Muscle layer of colon (tissue), 2 donors: Measurements from ENCODE around the gene TUBB2A.
"Not testable (repeated sequence)": the region's sequence is repeated elsewhere in the genome, so short reads cannot be mapped to it uniquely, and the experiment has no call there.

ENCODE experiments used
- H3K27ac ChIP-seq: one replicate; pipeline ENCODE4 v1.7.0; 2013; ENCODE audit warnings: low read depth, mild to moderate bottlenecking, low read length, moderate library complexity
- H3K27me3 ChIP-seq, 2 donors: one replicate each; pipeline ENCODE4 v1.7.0; 2013; ENCODE audit warnings: low read length in 2 of 2, mild to moderate bottlenecking in 2 of 2; ENCODE audit not compliant: insufficient read depth in 2 of 2, control insufficient read depth in 1 of 2
- H3K36me3 ChIP-seq: one replicate; pipeline ENCODE4 v1.7.0; 2013; ENCODE audit warnings: mild to moderate bottlenecking, low read length; ENCODE audit not compliant: insufficient read depth
- H3K4me1 ChIP-seq: one replicate; pipeline ENCODE4 v1.7.0; 2013; ENCODE audit warnings: mild to moderate bottlenecking, low read length; ENCODE audit not compliant: insufficient read depth
- H3K4me3 ChIP-seq, 2 donors: one replicate each; pipeline ENCODE4 v1.7.0; 2013; ENCODE audit warnings: low read length in 2 of 2, low read depth in 1 of 2, mild to moderate bottlenecking in 1 of 2, moderate library complexity in 1 of 2
- H3K9ac ChIP-seq: one replicate; pipeline ENCODE4 v1.7.0; 2013; ENCODE audit warnings: low read length
- H3K9me3 ChIP-seq: one replicate; pipeline ENCODE4 v1.7.0; 2013; ENCODE audit warnings: mild to moderate bottlenecking, low read length
- donor health status: abdominal sarcoma.
- donor health status: Adenocarcinoma of cecum.

The TUBB2A gene

GRCh38 chr6:3195420-3195694, 38.0 kb upstream of the TUBB2A start:
- H3K4me1 ChIP-seq, result peaks cover 5% of the 10 kb centered on the region
- H3K9me3 ChIP-seq, result no peaks in the 10 kb centered on the region
- no peak overlapping the region for H3K4me3 ChIP-seq
- H3K27ac ChIP-seq, result no peak overlapping the region
- no peaks in the 10 kb centered on the region for H3K36me3 ChIP-seq
- H3K9ac ChIP-seq, result no peak overlapping the region
- H3K27me3 ChIP-seq, result no peaks in the 10 kb centered on the region

GRCh38 chr6:3194535-3195419, 37.4 kb upstream of the TUBB2A start:
- H3K4me1 ChIP-seq, result peaks cover 5% of the 10 kb centered on the region
- H3K9ac ChIP-seq, result no peak overlapping the region
- H3K9me3 ChIP-seq, result no peaks in the 10 kb centered on the region
- H3K27ac ChIP-seq, result no peak overlapping the region
- H3K27me3 ChIP-seq, result no peaks in the 10 kb centered on the region
- no peaks in the 10 kb centered on the region for H3K36me3 ChIP-seq
- no peak overlapping the region for H3K4me3 ChIP-seq

- Histone ChIP-seq H3K4me3 (no peak overlapping the region), H3K9ac (no peak overlapping the region), H3K36me3 (no peaks in the 10 kb centered on the region), H3K27me3 (no peaks in the 10 kb centered on the region), H3K4me1 (peaks cover 5% of the 10 kb centered on the region), H3K27ac (no peak overlapping the region), H3K9me3 (no peaks in the 10 kb centered on the region)
Measured at GRCh38 chr6:3193102-3193849, 35.9 kb upstream of the TUBB2A start.

GRCh38 chr6:3190779-3191178, 33.4 kb upstream of the TUBB2A start:
- no peak overlapping the region for H3K27ac ChIP-seq
- H3K9me3 ChIP-seq, result no peaks in the 10 kb centered on the region
- no peaks in the 10 kb centered on the region for H3K36me3 ChIP-seq
- H3K9ac ChIP-seq, result no peak overlapping the region
- no peaks in the 10 kb centered on the region for H3K27me3 ChIP-seq
- peaks cover 5% of the 10 kb centered on the region for H3K4me1 ChIP-seq
- no peak overlapping the region for H3K4me3 ChIP-seq

GRCh38 chr6:3190056-3190455, 32.7 kb upstream of the TUBB2A start:
- no peak overlapping the region for H3K4me3 ChIP-seq

GRCh38 chr6:3189192-3189591, 31.8 kb upstream of the TUBB2A start:
- not testable (repeated sequence) for H3K9me3 ChIP-seq, H3K9ac ChIP-seq, H3K4me3 ChIP-seq, H3K27ac ChIP-seq, H3K36me3 ChIP-seq, H3K4me1 ChIP-seq, H3K27me3 ChIP-seq

More at GRCh38 chr6:3190056-3190455, 32.7 kb upstream of the TUBB2A start:
- peaks cover 2% of the 10 kb centered on the region for H3K4me1 ChIP-seq
- no peak overlapping the region for H3K9ac ChIP-seq
- no peak overlapping the region for H3K27ac ChIP-seq
- H3K27me3 ChIP-seq, result no peaks in the 10 kb centered on the region
- H3K36me3 ChIP-seq, result no peaks in the 10 kb centered on the region
- H3K9me3 ChIP-seq, result no peaks in the 10 kb centered on the region

GRCh38 chr6:3188262-3188661, 30.9 kb upstream of the TUBB2A start:
- Histone ChIP-seq H3K4me1 (no peaks in the 10 kb centered on the region), H3K36me3 (no peaks in the 10 kb centered on the region), H3K9ac (no peak overlapping the region), H3K4me3 (no peak overlapping the region), H3K27ac (no peak overlapping the region), H3K27me3 (no peaks in the 10 kb centered on the region), H3K9me3 (no peaks in the 10 kb centered on the region)

GRCh38 chr6:3186974-3187382, 29.6 kb upstream of the TUBB2A start:
- Histone ChIP-seq H3K36me3 (no peaks in the 10 kb centered on the region), H3K9me3 (no peaks in the 10 kb centered on the region), H3K4me1 (no peaks in the 10 kb centered on the region), H3K9ac (no peak overlapping the region), H3K4me3 (no peak overlapping the region), H3K27ac (no peak overlapping the region), H3K27me3 (no peaks in the 10 kb centered on the region)

- H3K36me3 ChIP-seq, result no peaks in the 10 kb centered on the region
- H3K27me3 ChIP-seq, result no peaks in the 10 kb centered on the region
- no peaks in the 10 kb centered on the region for H3K9me3 ChIP-seq
- H3K4me1 ChIP-seq, result no peaks in the 10 kb centered on the region
- H3K27ac ChIP-seq, result no peak overlapping the region
- no peak overlapping the region for H3K9ac ChIP-seq
- H3K4me3 ChIP-seq, result no peak overlapping the region
Measured at GRCh38 chr6:3183066-3183465, 25.7 kb upstream of the TUBB2A start.

- no peak overlapping the region for H3K4me3 ChIP-seq
- H3K36me3 ChIP-seq, result no peaks in the 10 kb centered on the region
- H3K27me3 ChIP-seq, result no peaks in the 10 kb centered on the region
- H3K9ac ChIP-seq, result no peak overlapping the region
- no peak overlapping the region for H3K27ac ChIP-seq
- no peaks in the 10 kb centered on the region for H3K4me1 ChIP-seq
- no peaks in the 10 kb centered on the region for H3K9me3 ChIP-seq
Measured at GRCh38 chr6:3181105-3181504, 23.8 kb upstream of the TUBB2A start.

GRCh38 chr6:3179945-3180344, 22.6 kb upstream of the TUBB2A start:
- not testable (repeated sequence) for H3K4me3 ChIP-seq, H3K9me3 ChIP-seq, H3K4me1 ChIP-seq, H3K9ac ChIP-seq, H3K27ac ChIP-seq, H3K27me3 ChIP-seq, H3K36me3 ChIP-seq

- H3K4me3 ChIP-seq, H3K27ac ChIP-seq, H3K36me3 ChIP-seq, H3K9me3 ChIP-seq, H3K27me3 ChIP-seq, H3K4me1 ChIP-seq, H3K9ac ChIP-seq: not testable (repeated sequence)
Measured at GRCh38 chr6:3178666-3179065, 21.3 kb upstream of the TUBB2A start.
